DOHH2 (cell line): Measurements from ENCODE around the gene CDO1.

Experiments used
- EZH2phosphoT487 ChIP-seq: fragments of 200-600 bp; sonication (generic); IDR thresholded peaks from 2 replicates; pipeline ENCODE4 v1.6.1; 2017; ENCODE audit warnings: borderline replicate concordance, mild to moderate bottlenecking, antibody characterized with exemption, low read length, moderate library complexity, mixed read lengths
- TF ChIP-seq, protein P1 (sequence below): fragments of 200-600 bp; sonication (generic); IDR thresholded peaks from one replicate; pipeline ENCODE4 v1.5.1; 2014; ENCODE audit warnings: antibody characterized with exemption, mild to moderate bottlenecking, low read depth, low read length; ENCODE audit not compliant: poor library complexity, severe bottlenecking

GRCh38 chr5:115775999-115776398 is 40.5 kb downstream of the CDO1 start:
- TF ChIP-seq, protein P1, sequence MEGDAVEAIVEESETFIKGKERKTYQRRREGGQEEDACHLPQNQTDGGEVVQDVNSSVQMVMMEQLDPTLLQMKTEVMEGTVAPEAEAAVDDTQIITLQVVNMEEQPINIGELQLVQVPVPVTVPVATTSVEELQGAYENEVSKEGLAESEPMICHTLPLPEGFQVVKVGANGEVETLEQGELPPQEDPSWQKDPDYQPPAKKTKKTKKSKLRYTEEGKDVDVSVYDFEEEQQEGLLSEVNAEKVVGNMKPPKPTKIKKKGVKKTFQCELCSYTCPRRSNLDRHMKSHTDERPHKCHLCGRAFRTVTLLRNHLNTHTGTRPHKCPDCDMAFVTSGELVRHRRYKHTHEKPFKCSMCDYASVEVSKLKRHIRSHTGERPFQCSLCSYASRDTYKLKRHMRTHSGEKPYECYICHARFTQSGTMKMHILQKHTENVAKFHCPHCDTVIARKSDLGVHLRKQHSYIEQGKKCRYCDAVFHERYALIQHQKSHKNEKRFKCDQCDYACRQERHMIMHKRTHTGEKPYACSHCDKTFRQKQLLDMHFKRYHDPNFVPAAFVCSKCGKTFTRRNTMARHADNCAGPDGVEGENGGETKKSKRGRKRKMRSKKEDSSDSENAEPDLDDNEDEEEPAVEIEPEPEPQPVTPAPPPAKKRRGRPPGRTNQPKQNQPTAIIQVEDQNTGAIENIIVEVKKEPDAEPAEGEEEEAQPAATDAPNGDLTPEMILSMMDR = no peak
- no peak for TF ChIP-seq EZH2phosphoT487
